Cerebellar nuclear complex (tissue), 1 donor: Measurements from ENCODE around the gene CAMKV.
A peak's percentile ranks its signal among the peaks of the same experiment; 100 is the strongest.
"Not testable (repeated sequence)": the region's sequence is repeated elsewhere in the genome, so short reads cannot be mapped to it uniquely, and the experiment has no call there.

Experiments used
- DNase-seq, 2 experiments: peaks; one replicate each; lab custom pipeline; 2025; lab: John Stamatoyannopoulos, UW

CAMKV gene

DNA sequence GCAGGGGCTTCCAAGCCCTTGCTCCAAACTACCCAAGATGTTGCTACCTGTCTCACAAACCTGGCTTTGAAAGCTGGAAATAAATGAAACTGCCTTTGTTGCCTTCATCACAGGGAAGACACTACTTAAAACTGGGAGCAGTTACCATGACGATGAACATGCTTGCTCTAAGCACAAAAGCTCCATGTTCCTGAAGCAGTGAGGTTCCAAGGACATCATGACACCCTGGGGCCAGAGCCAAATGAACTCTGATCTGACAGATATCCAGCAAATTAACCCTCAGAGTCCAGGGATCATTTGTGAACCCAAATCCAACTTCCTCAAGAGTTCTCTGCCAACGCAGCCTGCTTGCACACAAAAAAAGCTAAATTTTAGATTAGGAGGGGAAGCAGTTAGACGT, 24.0 kb downstream of the CAMKV start:
- DNase-seq = no peak

DNA sequence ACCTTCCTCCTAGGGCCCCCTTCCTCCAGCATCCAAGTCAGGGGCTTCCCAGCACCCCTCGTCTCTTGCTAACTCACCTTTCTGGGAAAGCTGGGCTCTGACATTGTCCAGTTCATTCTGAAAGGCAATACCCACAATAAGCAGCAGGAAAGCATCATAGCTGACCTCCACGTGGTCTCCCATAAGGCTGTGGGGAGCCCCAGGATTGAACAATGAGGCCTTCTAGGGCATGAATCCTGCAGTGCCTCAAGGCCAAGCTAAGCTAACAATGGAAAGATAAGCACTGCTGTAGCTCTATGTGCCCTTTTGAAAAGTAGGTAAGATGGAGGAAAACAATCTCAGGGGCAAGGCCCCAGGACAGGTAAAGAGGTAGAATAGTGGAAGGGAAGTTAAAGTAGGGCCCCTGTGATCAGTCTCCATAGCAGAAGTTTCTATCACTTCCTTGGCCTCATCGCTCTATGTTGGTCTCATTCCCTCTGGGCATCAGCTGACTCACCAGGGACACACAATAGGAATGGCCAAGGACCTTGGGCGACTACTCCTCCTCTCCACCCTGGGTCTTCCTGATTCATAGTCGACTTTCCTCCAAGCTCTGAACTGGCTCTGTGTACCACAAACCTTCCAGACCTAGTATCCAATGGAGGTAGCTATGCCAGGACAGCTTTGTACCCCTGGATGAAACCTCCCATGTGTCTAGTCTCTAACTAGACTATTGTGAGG, 25.1 kb downstream of the CAMKV start:
- no peak for DNase-seq

DNA sequence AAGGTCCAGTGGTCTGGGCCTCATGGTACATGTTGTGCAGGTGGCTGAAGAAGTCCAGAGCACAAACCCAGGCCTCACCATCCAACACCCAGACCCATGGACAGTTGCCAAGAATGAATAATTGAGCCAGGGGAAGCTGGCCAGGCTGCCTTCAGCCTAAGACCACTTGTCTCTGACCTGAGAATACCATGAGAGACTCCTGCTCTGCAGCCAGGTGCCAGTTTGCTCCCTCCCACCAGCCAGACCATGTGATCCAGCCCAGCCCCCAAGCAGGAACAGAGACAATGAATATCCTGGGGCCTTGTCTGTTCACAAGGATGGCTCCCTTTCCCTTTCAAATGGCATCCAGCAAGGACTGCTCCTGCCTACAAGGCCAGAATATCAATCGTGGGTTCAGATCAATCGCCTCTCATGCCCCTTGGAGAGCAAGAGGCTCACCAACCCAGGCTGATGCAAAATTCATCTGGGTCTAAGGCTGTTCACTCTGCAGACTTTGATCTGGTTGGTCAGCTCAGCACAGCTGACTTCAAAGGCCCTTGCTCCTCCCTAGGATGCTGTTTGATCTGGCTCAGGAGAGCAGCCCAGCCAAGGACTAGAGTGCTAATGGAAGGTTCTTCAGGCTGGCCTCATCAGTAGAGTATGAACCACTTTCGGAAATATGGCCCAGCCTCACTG, 26.7 kb downstream of the CAMKV start:
- no peak for DNase-seq

DNA sequence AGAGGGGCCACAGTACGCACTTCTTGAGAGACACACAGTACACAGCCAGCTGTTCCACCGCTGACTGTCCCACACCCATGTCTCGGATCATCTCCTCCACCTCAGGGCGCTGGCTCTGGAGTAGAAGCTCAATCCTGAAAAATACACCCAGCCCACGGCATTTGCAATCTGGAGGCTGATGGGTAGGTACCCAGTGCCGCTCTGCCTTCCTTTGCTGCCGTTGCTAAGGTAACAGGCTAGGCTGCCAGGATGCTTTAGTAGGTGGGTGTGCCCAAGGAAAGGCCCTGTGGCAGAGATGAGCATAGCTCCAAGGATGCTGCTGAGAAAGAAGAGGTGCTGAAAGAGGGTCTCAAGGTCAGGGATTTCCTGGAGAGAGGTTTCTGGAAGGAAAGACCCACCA, 27.9 kb downstream of the CAMKV start:
- DNase-seq = no peak

DNA sequence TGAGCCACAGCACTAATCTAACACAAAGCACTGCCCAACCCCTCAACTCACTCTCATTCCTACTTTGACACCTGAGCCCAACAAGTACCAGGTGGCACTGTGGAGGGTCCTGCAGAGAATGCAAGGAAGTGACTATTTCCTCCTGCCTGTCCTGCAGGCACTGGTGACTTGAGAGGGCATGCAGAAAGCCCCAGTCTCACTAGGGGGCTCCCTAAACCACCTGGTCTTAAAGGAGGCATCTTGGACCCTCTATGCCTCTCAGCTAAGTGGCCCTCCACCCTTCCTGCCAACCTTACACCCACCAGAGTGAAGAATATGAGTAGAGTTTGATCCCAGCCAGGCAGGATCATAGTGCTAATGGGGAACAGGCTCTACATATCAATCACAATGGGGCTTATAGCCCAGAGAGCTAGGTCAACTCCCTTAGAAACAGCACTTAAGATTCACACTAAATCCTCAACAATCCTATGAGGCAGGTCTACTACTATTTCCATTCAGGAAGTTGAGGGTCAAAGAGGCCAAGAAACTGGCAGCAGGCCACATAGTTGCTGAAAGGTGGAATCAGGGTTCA, 28.5 kb downstream of the CAMKV start:
- DNase-seq = no peak

DNA sequence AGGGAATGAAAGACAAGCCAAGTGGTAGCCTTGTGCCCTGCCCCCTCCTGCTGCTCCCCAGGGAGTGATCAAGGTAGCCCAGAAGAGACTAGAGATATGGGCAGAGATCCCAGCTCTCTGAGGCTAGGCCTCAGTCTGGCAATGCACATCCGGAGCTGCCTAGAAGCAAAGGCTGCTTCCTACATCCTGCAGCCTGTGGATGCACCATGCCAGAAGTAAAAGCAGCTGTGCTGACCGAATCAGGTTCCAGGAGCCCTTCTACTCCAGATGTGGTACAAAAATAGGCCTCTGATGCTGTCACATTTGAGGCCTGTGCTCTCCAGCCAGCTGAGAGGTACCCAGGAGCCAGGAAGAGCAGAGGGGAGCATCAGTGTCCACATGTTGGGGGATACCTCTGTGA, 29.3 kb downstream of the CAMKV start:
- no peak for DNase-seq

DNA sequence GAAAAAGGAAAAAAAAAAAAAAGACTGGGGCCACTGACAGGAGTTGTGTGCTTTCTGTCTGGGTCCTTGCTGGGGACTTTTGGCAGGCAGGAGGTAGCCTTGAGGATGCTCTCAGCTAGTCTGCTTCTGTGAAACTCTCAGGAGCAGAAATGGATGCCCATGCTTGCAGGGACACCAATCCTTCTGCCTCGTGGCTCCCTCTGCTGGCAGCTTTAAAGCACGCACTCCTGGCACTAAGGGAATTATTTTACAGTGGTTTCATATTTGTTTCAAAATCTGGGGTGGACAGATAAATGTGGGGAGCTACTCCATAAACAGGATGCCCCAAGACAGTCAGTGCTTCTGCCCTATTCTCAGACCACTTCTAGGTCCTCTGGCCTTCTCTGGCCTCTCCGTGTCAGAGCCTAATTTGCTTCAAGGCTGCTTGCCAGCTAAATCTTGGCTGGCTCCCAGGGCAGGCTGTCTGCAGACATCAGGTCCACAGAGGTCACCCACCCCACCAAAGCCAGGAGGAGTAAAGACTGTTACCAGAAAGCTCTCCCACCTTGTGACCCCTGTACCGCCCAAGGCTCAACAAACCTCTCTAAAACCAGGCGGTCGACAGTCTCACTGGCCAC, 30.4 kb downstream of the CAMKV start:
- peak; percentile 21 to 44 for DNase-seq

DNA sequence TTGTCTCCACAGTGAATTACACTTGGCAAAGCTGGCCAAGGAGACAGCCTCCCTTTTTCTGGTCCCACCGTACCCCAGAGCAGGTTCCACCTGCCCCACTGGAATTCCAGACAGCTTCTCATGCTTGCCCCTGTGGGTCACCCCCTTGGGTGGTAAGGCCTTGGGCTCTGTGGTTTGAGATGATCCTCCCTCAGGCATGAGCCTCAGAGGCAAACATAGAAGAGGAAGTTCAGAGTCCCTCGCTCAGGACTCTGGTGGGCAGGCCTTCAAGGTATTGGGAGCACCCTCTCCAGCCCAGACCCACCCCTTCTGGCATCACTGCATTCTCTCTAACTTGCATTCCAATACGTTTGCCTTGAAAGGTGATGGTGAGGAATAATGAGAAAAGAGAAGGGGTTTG, 38.4 kb downstream of the CAMKV start:
- no peak for DNase-seq

DNA sequence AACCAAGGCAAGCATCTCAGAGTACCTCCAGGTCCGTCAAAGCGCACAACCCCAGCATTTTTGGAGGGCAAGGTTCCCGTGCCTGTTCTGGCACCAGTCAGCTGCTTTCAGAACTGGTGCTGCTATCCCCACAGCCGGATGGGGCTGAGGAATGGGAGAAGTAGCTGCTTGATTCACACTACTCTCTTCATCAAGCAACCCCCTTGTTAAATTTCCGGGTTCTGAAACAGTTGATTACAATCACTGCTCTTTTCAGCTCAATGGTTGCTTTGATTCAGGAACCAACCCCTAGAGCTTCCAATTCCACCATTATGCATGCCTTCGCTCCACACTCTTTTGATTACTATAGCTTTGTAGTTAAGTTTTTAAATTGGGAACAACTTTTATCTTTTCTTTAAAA, 43.7 kb downstream of the CAMKV start:
- DNase-seq = no peak

DNA sequence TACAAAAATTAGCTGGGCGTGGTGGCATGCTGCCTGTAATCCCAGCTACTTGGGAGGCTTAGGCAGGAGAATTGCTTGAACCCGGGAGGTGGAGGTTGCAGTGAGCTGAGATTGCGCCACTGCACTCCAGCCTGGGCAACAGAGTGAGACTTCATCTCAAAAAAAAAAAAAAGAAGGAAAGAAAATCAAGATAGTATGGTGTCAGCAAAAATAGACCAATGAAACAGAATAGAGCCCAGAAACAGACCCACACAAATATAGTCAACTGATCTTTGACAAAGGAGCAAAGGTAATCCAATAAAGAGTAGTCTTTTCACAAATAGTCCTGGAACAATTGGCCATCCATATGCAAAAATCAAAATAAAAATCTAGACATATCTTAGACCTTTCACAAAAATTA, 46.6 kb downstream of the CAMKV start:
- DNase-seq = not testable (repeated sequence)

DNA sequence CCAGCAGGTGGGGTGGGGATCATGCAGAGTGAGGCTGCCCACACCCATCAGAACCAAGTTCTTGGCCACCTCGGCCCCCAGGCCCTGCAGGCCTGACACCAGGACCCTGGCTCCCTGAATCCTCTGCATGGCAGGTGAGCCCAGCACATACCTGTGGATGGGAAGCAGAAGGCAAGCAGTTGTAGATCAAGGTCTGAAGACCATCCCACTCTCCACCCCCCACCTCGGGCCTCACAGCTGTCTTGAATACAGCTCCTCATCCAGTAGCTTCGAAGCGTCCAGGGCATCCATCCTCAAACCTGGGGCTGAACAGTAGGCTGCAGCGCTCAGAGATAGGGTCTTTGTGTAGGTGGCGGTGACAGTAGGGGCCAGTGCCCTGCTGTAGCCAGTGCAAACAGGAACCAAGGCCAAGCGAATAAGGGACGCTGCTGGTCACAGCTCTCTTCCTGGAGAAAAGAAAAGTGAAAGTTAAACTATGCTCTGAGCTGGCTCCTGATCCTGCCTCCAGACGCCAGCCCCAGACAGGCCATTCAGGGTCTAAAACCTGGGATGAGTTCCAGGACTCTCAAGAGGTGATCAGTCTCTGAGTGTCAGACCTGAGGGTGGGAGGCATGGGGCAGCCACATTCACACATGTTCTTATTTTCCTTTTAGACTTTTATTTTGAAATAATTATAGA, 56.1 kb downstream of the CAMKV start, which contains the start of gene UBA7:
UBA7 (minus strand) TSS at position 457 of the 678 bp plus-strand sequence; CDS start at position 291, 166 bp downstream.
- no peak for DNase-seq

DNA sequence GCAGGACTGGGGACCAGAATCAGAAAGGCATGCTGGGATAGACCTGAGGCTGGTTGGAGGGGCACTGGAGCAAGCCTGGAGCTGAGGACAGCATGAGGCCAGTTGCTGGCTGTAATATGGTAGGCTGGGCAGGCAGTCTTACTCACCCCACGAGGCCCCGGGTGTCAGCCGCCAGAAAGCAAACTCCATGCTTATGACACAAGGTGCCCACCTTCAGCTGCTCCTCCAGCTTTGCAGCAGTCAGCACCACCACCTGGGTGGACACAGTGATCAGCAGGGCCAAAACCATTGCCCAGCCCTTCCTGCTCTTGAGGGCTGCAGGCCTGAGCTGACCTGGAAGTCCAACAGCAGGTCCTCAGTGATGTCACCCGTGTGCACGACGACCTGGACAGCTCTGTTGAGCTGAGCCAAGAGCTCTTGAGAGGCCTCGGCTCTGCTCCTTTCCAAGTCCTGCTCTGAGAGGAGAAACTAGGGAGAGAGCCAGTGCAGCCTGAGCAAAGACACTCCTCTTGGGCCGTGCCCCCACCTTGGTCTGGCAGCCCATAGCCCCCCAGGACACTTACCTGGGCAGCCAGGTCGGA, 56.7 kb downstream of the CAMKV start:
- DNase-seq = no peak
